ENCODE measurements around the gene PLSCR5.

GRCh38 chr3:146594843-146595482, 10.2 kb downstream of the PLSCR5 start:
- peak in 1 of 4 experiments; percentile 29 for TF ChIP-seq CTCF (IDR thresholded peaks at IDR 0.05)
- TF ChIP-seq POLR2A (IDR thresholded peaks at IDR 0.05): no peak
- TF ChIP-seq EP300 (IDR thresholded peaks at IDR 0.05): no peak

Data from gastroesophageal sphincter (tissue), 3 donors.